Retinal pigment epithelial cell (primary cell): ENCODE measurements around the gene RPL23.

Source experiments
- DNase-seq: peaks from one replicate; pipeline ENCODE4 v3.0.0-alpha.2; 2010; ENCODE audit warnings: low read depth
- H3K4me3 ChIP-seq: 2 replicates; pipeline ENCODE4 v1.5.1; 2011; ENCODE audit warnings: mild to moderate bottlenecking, low read length, control low read depth, moderate library complexity
- CTCF ChIP-seq: conservative IDR thresholded peaks from 2 replicates; pipeline ENCODE4 v1.5.1; 2011; ENCODE audit warnings: low read depth, low read length, control low read depth, inconsistent platforms

RPL23 gene

GRCh38 chr17:38891441-38891840, 37.9 kb upstream of the RPL23 start:
- no peak for DNase-seq
- H3K4me3 ChIP-seq: no peak overlapping the region
- no peak for TF ChIP-seq CTCF

- TF ChIP-seq CTCF: no peak
- H3K4me3 ChIP-seq: no peak overlapping the region
Observed at GRCh38 chr17:38890410-38890746, 36.9 kb upstream of the RPL23 start.

GRCh38 chr17:38889745-38890409, 36.4 kb upstream of the RPL23 start:
- TF ChIP-seq CTCF: no peak
- H3K4me3 ChIP-seq: no peak overlapping the region

More at GRCh38 chr17:38890410-38890746, 36.9 kb upstream of the RPL23 start:
- DNase-seq: no peak

GRCh38 chr17:38888842-38889241, 35.3 kb upstream of the RPL23 start:
- no peak for DNase-seq
- TF ChIP-seq CTCF: no peak

More at GRCh38 chr17:38889745-38890409, 36.4 kb upstream of the RPL23 start:
- no peak for DNase-seq

GRCh38 chr17:38886643-38887010, 33.1 kb upstream of the RPL23 start:
- no peak overlapping the region for H3K4me3 ChIP-seq
- DNase-seq: no peak
- TF ChIP-seq CTCF: no peak

More at GRCh38 chr17:38888842-38889241, 35.3 kb upstream of the RPL23 start:
- H3K4me3 ChIP-seq: no peak overlapping the region

- TF ChIP-seq CTCF: no peak
- DNase-seq: no peak
- H3K4me3 ChIP-seq: no peak overlapping the region
Observed at GRCh38 chr17:38885728-38886642, 32.5 kb upstream of the RPL23 start.
